Keratinocyte (primary cell): ENCODE results near the gene MAP1LC3B2. TPM values are rescaled to one million over a fixed set of nuclear protein-coding genes. Genes with fewer than 3 reads are reported as not detected.

Experiments used
- DNase-seq: peaks from one replicate; pipeline ENCODE4 v3.0.0-alpha.2; 2011; ENCODE audit warnings: low read depth, missing footprints, low spot score
- FAIRE-seq: peaks from 2 replicates; lab custom pipeline; 2011; peaks lifted over from hg19 to GRCh38; lab: Jason Lieb, UNC
- H2AFZ ChIP-seq: 2 replicates; pipeline ENCODE4 v1.6.0; 2012; ENCODE audit warnings: low read length, control low read depth, inconsistent platforms; ENCODE audit not compliant: control insufficient read depth
- H3K27ac ChIP-seq: 2 replicates; pipeline ENCODE4 v1.5.1; 2011; ENCODE audit warnings: low read length; ENCODE audit not compliant: control insufficient read depth, insufficient read depth
- H3K27me3 ChIP-seq: 3 replicates; pipeline ENCODE4 v1.6.0; 2011; ENCODE audit warnings: low read length; ENCODE audit not compliant: control insufficient read depth, insufficient read depth; ENCODE audit errors: extremely low read depth
- H3K36me3 ChIP-seq, 2 experiments: 2 replicates in 1 of 2; 3 replicates in 1 of 2; pipeline ENCODE4 v1.5.1; 2011; ENCODE audit warnings: low read length in 2 of 2, mild to moderate bottlenecking in 1 of 2; ENCODE audit not compliant: control insufficient read depth in 2 of 2, insufficient read depth in 2 of 2; ENCODE audit errors: extremely low read depth in 1 of 2
- H3K4me1 ChIP-seq: 3 replicates; pipeline ENCODE4 v1.5.1; 2011; ENCODE audit warnings: low read length; ENCODE audit not compliant: control insufficient read depth, insufficient read depth; ENCODE audit errors: extremely low read depth
- H3K4me2 ChIP-seq: 3 replicates; pipeline ENCODE4 v1.6.0; 2011; ENCODE audit warnings: low read depth, low read length; ENCODE audit not compliant: control insufficient read depth, insufficient read depth; ENCODE audit errors: extremely low read depth
- H3K4me3 ChIP-seq, 3 experiments: fragments of 200-600 bp in 1 of 3; sonication (generic) in 1 of 3; 2 replicates in 2 of 3; 3 replicates in 1 of 3; pipeline ENCODE4 v1.5.1; 2011 to 2016; ENCODE audit warnings: low read length in 3 of 3, mild to moderate bottlenecking in 3 of 3, control low read depth in 2 of 3, inconsistent platforms in 1 of 3, low read depth in 1 of 3, mixed read lengths in 1 of 3, mixed run types in 1 of 3, moderate library complexity in 1 of 3; ENCODE audit not compliant: control insufficient read depth in 2 of 3, insufficient read depth in 2 of 3; ENCODE audit errors: extremely low read depth in 1 of 3
- H3K79me2 ChIP-seq: 2 replicates; pipeline ENCODE4 v1.6.0; 2012; ENCODE audit warnings: low read length; ENCODE audit not compliant: control insufficient read depth, insufficient read depth
- H3K9ac ChIP-seq: 3 replicates; pipeline ENCODE4 v1.6.0; 2011; ENCODE audit warnings: low read length; ENCODE audit not compliant: control insufficient read depth, insufficient read depth; ENCODE audit errors: extremely low read depth
- H3K9me1 ChIP-seq: 3 replicates; pipeline ENCODE4 v1.6.0; 2011; ENCODE audit warnings: low read length; ENCODE audit not compliant: control insufficient read depth, insufficient read depth; ENCODE audit errors: extremely low read depth
- H3K9me3 ChIP-seq: 2 replicates; pipeline ENCODE4 v1.5.1; 2012; ENCODE audit warnings: low read depth, low read length; ENCODE audit not compliant: control insufficient read depth
- H4K20me1 ChIP-seq: 3 replicates; pipeline ENCODE4 v1.6.0; 2011; ENCODE audit warnings: low read length; ENCODE audit not compliant: control insufficient read depth, insufficient read depth; ENCODE audit errors: extremely low read depth
- EZH2 ChIP-seq: IDR thresholded peaks from one replicate; pipeline ENCODE4 v1.6.1; 2012; ENCODE audit warnings: inconsistent platforms, mild to moderate bottlenecking, low read length, moderate library complexity
- dilution Hi-C: fragments of 300-500 bp; cut with MboI; formaldehyde crosslinking; loops from one replicate; pipeline ENCODE4 v1.7.0; 2020; ENCODE audit warnings: low sequenced_read_pairs; ENCODE audit not compliant: extremely low pct_ligation_motif_present
- polyA plus RNA-seq, 5 experiments: library from polyadenylated mRNA; depleted of rRNA in 3 of 5; stranded (reverse) in 3 of 5; stranded (forward) in 1 of 5; unstranded in 1 of 5; fragments of >200 nt; gene quantifications; 1 replicate in 1 of 5; 2 replicates in 3 of 5; 3 replicates in 1 of 5; pipeline versions ENCODE4 v1.2.1 to v1.2.3, GENCODE V29; 2011 to 2012; ENCODE audit warnings: missing spikeins in 2 of 5, low read depth in 1 of 5, low replicate concordance in 1 of 5
- TF ChIP-seq, protein P1 (sequence below), 3 experiments: IDR thresholded peaks in 1 of 3; conservative IDR thresholded peaks in 1 of 3; optimal IDR thresholded peaks in 1 of 3; 2 replicates in 2 of 3; 3 replicates in 1 of 3; pipeline versions ENCODE3 to v1.5.1; 2011; ENCODE audit warnings: low read length in 3 of 3, mild to moderate bottlenecking in 3 of 3, moderate library complexity in 2 of 3, control low read depth in 1 of 3, inconsistent platforms in 1 of 3; ENCODE audit not compliant: insufficient read depth in 2 of 3; ENCODE audit errors: extremely low read depth in 1 of 3

The MAP1LC3B2 gene
- polyA plus RNA-seq, 1 donor (not counting 4 experiments of a cell fraction or from before 2014, with no cell fraction given): 6.0 TPM

DNA sequence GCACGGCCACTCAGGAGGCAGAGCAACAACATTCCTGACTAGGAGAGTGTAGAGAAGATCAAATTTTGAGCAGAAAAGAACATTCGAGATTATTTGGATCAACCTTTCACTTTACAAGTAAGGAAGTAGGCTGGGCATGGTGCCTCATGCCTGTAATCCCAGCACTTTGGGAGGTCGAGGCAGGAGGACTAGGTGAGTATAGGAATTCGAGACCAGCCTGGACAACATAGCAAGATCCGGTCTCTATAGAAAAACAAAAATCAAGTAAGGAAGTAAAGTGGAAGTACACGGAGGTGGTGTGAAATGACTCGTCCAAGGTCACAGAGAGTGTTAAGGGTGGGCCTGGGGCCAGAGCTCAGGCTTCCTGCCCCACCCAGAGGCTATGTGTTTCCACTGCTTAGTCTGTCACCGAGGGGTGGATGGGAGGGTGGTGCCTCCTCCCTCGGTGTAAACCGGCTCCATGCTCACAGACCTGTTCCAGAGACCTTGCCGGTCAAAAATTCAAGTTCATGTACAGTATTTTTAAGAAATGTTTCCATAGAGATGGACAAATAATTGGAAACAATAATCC lies 51.9 kb downstream of the MAP1LC3B2 start:
- FAIRE-seq: no peak
- Histone ChIP-seq H3K9me1 (no peaks in the 10 kb centered on the region), H3K4me3 (no peak overlapping the region), H3K9me3 (no peaks in the 10 kb centered on the region), H2AFZ (no peak overlapping the region), H4K20me1 (no peaks in the 10 kb centered on the region), H3K9ac (no peak overlapping the region), H3K4me2 (no peak overlapping the region), H3K36me3 (no peaks in the 10 kb centered on the region), H3K27me3 (peaks cover 3% of the 10 kb centered on the region), H3K4me1 (no peaks in the 10 kb centered on the region), H3K27ac (no peak overlapping the region), H3K79me2 (no peaks in the 10 kb centered on the region)
- TF ChIP-seq, protein P1, sequence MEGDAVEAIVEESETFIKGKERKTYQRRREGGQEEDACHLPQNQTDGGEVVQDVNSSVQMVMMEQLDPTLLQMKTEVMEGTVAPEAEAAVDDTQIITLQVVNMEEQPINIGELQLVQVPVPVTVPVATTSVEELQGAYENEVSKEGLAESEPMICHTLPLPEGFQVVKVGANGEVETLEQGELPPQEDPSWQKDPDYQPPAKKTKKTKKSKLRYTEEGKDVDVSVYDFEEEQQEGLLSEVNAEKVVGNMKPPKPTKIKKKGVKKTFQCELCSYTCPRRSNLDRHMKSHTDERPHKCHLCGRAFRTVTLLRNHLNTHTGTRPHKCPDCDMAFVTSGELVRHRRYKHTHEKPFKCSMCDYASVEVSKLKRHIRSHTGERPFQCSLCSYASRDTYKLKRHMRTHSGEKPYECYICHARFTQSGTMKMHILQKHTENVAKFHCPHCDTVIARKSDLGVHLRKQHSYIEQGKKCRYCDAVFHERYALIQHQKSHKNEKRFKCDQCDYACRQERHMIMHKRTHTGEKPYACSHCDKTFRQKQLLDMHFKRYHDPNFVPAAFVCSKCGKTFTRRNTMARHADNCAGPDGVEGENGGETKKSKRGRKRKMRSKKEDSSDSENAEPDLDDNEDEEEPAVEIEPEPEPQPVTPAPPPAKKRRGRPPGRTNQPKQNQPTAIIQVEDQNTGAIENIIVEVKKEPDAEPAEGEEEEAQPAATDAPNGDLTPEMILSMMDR (optimal IDR thresholded peaks at IDR 0.05 in 1 of 3, IDR thresholded peaks at IDR 0.05 in 1 of 3, conservative IDR thresholded peaks at IDR 0.05 in 1 of 3; ENCODE audit: extremely low read depth in 1 of 3, insufficient read depth in 2 of 3, low read length in 3 of 3): no peak
- TF ChIP-seq EZH2: no peak
- dilution Hi-C loops: no loop called here
- DNase-seq: no peak

DNA sequence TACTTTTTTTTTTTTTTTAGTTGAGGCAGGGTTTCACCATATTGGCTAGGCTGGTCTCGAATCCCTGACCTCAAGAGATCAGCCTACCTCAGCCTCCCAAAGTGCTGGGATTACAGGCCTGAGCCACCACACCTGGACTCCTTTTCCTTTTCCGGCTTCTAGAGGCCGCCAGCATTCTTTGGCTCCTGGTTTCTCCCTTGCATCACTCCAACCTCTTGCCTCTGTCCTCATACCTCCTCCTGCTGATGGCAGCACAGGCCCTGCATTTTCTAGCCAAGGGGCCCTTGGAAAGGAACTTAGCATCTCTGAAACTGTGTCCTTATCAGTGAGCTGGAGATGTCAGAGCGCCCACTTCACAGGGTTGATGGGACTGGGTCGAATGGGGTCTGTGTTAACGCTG lies 53.3 kb downstream of the MAP1LC3B2 start:
- H3K9me1 ChIP-seq: no peaks in the 10 kb centered on the region
- H3K4me2 ChIP-seq: no peak overlapping the region
- DNase-seq (no peak), FAIRE-seq (no peak)
- H3K36me3 ChIP-seq: no peaks in the 10 kb centered on the region
- no peak overlapping the region for H3K27ac ChIP-seq
- no peaks in the 10 kb centered on the region for H3K79me2 ChIP-seq
- TF ChIP-seq, protein P1 (optimal IDR thresholded peaks at IDR 0.05 in 1 of 3, IDR thresholded peaks at IDR 0.05 in 1 of 3, conservative IDR thresholded peaks at IDR 0.05 in 1 of 3; ENCODE audit: extremely low read depth in 1 of 3, insufficient read depth in 2 of 3, low read length in 3 of 3): no peak
- TF ChIP-seq EZH2: no peak
- H2AFZ ChIP-seq: no peak overlapping the region
- dilution Hi-C loops: no loop called here
- H3K4me3 ChIP-seq: no peak overlapping the region
- no peaks in the 10 kb centered on the region for H3K9me3 ChIP-seq
- no peak overlapping the region for H3K9ac ChIP-seq
- H3K27me3 ChIP-seq: peaks cover 3% of the 10 kb centered on the region
- no peaks in the 10 kb centered on the region for H3K4me1 ChIP-seq
- no peaks in the 10 kb centered on the region for H4K20me1 ChIP-seq
